HG02571 (cell line): Measurements from ENCODE around the gene CDX1.

ENCODE experiments used
- ATAC-seq: cut with Tn5 transposase; IDR thresholded peaks from one replicate; pipeline ENCODE4 v1.9.1; 2021; ENCODE audit warnings: mild to moderate bottlenecking, moderate library complexity; ENCODE audit not compliant: unreplicated experiment

CDX1 gene

DNA sequence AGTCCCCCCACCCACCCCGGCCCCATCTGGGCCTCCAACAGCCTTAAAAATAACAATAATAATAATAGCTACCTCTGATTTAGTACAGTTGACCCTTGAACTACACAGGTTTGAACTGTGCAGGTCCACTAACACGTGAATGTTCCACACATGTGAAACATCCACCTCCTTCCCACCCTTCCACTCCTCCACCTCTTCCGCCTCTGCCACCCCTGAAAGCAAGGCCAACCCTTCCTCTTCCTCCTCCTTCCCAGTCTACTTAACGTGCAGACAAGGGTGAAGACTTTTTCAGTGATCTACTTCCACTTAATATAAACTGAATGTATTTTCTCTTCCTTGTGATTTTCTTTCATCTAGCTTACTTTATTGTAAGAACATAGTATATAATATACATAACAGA is 21.7 kb upstream of the CDX1 start:
- ATAC-seq: no peak

DNA sequence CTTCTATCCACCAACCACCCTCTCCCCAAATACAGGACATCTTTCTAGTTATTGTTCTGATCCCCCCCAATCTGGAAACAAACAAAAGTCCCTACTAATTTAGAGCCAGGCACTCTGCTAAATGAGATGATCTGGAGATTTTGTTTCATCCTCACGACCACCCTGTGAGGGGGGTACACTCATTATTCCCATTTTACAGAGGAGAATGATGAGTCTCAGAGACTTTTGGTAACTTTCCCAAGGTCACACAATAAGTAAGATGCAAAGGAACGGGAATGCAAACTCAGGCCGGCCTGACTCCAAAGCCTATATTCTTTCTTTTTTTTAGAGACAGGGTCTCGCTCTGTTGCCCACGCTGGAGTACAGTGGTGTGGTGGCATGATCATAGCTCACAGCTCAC is 20.3 kb upstream of the CDX1 start:
- ATAC-seq: no peak

DNA sequence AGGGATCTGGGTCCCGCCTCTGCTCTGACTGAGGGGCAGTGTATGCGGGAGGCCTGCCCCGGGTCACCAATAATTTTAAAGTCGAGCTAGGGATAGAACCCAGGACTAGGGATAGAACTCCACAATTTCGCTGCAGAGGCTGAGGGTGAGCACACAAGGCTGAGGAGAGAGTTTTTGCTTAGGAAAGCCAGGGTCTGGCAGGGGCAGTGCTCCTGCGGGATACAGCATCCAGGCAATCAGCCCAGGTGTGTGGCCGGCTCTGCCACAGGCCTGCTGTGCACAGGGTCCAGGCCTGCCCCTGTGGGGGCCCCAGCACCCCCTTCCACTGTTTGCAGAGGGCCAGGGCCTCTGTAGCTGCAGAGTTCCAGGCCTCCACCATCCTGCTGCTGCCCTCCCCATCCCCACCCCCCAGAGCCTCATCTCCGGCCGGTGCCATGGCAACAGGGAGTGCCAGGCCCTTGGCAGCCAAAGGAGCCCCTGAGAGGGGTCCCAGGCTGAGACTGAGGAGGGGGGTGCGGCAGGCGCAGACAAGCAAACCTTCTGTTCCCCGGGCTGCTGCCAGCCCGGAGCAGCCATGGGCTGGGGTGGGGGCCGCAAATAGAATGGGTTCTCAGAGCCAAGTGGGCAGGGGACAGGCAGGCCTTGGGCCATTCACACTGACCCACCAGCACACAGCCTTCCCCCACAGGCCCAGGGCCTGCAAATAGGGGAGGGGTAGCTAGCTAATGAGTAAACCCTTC is 19.5 kb upstream of the CDX1 start:
- ATAC-seq: no peak

DNA sequence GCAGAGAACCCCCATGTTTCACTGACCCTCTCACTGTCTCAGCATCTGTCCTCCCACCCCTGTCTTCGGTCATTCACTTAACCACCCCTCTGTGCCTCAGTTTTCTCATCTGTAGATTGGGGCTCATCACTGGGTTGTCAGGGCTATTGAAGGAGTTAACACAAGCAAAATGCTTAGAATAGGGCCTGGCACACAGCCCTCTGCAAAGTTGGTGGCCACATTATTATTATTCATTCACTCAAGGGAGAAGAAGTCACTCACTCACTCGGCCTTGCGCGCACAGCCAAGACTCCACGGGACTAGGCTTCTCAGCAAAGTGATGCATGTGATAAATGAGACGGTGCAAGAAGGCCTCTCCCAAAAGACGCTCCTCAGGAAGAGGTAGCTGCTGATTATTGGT is 18.9 kb upstream of the CDX1 start:
- no peak for ATAC-seq

DNA sequence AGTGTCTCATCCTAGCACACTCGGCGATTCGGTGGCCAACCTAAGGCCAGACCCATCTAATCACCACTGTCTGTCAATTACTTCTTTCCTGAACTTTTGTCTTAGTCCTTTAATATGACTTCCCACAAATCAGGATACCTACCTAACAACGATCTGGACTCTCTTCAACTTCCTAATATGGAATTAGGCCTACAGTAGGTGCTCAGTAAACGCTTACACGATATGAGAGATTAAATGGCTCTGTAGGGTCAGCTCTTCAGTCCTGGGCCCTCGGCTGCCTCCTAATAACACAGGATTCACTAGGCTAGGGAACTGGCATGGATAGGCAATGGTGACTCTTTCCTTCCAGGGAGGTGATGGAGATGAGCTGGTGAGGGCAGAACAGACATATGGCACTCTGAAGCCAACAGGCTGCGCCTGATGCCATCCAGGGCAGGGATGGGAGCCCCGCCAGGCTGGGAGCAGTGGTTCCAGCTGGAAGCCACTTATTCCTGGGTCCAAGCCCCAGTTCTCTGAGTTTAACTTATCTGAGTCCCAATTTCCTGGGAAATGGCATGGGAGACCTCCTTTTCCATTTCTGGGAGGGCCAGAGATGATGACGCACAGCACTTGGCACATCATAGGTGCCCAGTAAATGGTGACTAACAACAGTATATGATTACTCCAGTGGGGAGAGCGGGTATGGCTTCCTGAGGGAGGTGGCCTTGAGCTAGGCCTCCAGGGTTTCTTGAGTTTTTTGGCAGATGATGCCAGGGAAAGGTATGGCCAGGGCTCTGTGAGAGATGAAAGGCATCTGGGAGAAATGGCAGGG is 18.3 kb upstream of the CDX1 start:
- no peak for ATAC-seq

DNA sequence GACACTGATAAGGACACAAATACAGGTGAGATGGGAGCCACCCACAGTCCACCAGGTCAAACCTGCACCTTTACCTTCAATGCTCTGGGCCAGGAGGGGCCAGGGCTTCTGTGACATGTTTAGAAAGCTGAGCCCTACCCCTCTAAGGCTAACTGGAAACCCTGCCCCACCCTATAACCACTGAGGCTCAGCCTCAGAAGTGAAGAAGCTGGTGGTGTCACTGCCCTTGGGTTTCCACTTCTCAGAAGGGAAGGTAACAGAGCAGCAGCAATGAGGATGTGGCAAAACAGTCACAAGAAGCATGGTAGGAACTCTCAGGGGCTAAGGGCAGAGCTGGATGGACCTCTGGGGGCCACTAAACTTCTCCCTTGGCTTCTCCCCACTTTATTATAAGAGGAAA is 17.0 kb upstream of the CDX1 start:
- ATAC-seq: no peak

DNA sequence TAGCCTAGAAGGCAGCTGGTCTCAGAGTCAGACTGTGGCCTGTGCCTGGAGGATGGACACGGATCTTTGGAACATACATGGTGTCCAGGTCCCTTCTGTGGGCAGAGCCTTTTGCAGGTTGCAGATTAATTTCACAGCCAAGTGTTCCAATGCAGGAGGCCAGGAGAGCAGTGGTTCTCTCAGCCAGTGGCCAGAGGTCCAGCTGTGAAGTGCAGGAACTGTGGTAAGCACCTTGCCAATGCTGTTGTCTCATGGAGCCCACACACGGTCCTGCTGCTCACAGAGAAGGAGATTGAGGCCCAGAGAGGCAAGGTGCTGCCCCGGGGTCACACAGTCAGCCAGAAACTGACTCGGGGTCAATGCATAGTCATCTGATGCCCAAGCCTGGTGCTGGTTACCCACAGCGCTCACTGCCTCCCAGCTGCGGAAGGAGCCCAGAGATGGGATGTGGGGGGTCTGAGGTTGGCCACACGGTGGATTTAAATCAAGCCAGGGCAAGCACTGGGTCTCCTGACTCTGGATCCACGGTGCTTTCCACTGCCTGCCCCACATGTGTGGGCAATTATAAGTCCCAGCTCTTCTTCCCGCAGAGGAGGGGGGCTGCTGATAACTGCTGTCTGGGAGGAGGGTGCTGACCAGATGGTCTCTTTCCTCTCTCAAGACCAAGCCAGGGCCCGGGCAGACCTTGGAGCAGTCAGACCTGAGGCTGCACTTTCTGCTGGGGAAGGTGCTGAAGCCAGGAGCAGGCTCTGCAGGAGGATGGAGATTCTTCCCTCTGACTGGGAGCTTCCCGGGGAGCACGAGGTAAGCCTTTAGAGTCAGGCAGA is 13.7 kb upstream of the CDX1 start:
- no peak for ATAC-seq

DNA sequence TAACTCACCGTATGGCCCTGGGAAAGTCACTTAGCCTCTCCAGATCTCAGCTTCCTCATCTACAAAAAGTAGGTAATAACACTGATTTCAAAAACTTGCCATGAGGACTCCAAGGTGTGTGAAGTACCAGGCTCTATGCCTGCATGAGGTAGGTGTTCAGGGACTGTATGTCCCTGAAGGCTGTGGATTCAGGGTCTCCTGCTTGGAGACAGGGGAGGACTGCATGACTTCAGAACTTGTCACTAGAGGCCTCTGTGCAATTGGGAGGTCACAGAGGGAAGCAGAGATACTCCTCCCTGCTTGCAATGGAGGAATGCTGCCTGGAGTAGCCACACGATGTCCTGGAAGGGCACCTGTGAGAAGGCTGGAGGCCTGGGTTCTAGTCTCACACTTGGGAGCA is 13.1 kb upstream of the CDX1 start:
- no peak for ATAC-seq

DNA sequence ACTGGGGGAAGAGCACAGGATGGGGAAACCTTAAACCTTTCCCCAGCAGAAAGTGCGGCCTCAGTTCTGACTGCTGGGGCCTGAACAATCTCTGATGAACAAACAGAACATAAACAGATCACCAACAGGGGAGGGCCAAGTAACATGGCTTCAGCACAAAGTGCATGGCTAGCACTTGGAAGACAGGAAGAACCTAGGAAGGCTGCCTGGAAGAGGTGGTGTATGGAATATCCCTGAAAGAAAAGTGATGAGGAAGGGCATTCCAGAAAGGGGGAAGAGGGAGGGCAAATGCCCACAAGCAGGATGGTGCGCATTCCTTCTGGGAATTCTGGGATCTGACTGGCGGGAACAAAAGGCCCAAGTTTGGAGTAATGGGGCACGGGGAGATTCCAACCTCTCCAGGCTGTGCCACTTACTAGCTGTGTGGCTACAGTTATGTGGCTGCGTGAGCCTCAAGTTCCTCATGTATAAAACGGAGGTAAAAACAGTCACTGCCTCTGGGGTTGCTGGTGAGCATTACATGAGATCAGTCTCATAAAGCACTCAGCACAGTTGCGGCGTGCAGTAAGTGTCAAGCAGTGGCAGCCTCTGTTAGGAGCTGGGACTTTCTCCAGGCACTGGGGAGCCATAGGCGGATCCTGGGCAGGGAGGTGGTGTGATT is 12.5 kb upstream of the CDX1 start:
- no peak for ATAC-seq

DNA sequence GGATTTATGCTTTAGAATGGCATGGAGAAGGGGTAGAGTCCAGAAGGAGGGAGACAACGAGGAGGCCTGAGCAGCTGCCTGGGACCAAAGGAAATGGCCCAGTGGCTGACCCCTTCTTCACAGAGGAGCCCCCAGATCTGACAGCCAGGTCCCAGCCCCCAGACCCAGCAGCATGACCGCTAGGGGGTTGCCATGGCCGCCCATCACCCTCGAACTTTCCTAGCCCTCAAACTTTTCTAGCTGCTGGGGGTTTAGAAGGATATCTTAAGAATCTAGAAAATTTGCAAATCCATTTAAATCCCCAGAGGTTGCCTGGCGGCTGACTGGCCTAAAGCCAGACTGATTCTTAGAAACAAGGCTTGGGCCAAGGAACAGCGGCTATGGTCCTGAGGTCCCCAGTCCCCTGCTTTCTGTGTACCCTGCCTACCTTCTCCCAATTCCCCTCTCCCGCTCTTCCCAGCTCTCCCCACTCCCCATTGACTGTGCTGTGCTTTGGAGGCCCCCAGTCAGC is 11.9 kb upstream of the CDX1 start:
- no peak for ATAC-seq

DNA sequence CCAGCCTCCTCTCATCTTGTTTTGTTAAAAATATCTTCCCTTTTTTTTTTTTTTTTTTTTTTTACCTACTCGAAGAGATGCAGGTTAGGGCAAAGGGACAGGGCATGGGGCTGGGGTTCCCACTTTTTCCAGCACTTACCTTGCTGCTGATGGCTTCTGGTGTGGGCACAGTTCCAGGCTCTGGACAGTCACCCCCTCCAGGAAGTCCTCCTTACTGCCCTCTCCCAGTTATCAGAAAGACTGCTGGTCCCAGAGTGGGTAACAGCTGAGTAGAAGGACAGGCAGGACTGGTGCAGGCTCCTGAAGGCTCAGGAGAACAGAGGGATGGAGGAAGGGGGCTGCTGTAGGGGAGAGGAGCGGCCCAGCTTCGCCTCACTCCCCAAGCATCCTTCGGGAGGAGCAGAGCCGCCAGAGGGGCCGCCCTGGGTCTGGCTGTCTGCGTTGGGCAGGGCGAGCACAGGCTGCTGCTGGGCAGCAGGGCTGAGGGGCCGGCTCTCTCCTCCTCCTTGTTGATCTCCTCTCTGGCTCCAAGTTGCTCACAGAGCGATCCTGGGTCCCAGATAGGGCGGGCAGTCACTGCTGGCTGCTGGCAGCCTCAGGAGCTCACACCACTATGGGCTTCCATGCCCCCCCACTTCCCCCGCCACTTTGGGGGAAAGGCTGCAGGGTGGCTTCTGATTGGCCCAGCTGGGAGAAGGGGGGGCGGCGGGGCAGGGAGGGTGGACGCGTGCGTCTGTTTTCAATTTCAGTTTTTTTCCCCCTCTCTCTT is 11.1 kb upstream of the CDX1 start, which contains the start of gene PDGFRB:
TSS of gene PDGFRB (minus strand) at position 588 of the 769 bp plus-strand sequence. CDS start 18,798 bp downstream, outside the sequence.
- ATAC-seq: no peak

DNA sequence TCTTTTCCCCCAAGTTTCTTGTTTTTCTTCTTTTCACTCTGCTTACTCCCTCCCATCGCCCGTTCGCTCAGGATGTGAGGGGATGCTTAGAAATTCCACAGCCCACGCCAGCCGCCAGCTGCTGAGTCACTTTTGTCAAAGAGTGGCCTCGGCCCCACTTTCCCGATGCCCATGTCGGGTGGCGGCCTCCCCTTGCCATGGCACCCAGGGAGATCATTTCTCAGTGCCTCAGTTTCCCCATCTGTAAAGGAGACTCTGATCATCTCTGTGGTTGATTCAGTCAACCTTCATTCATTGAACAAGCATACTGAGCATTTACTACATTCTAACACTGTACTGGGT is 10.6 kb upstream of the CDX1 start:
- no peak for ATAC-seq

DNA sequence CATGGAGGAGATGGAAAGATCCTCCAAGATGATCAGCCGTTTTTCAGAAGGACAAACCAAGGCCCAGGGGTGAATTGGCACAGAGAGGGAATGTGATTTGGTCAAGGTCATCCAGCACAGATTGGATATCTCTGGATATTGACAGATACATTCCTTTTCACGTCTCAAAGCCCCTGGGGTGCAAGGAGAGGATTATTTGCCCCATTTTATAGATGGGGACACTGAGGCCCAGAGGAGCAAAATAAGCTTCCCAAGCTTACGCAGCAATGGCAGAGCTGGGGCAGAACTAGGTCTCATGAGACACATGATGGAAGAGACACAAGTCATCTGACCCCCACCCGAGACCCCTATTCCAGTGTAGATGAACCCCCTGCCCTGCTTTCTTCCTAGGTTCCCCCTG is 10.0 kb upstream of the CDX1 start:
- ATAC-seq: no peak

DNA sequence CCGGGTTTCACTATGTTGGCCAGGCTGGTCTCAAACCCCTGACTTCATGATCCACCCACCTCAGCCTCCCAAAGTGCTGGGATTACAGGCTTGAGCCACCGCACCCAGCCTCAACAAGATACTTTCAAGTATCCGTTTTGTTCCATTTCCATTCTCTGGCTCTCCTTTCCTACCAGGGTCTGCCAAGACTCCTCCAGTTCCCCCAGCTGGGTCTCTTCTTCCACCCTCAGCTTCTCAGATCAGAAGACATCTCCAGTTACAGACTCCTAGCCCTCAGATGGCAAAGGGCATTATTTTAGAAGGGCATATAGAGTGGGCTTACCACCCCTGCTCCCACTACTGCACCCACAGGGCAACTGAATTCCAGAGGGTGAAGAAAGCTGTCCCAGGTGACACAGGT is 9.4 kb upstream of the CDX1 start:
- ATAC-seq: no peak

DNA sequence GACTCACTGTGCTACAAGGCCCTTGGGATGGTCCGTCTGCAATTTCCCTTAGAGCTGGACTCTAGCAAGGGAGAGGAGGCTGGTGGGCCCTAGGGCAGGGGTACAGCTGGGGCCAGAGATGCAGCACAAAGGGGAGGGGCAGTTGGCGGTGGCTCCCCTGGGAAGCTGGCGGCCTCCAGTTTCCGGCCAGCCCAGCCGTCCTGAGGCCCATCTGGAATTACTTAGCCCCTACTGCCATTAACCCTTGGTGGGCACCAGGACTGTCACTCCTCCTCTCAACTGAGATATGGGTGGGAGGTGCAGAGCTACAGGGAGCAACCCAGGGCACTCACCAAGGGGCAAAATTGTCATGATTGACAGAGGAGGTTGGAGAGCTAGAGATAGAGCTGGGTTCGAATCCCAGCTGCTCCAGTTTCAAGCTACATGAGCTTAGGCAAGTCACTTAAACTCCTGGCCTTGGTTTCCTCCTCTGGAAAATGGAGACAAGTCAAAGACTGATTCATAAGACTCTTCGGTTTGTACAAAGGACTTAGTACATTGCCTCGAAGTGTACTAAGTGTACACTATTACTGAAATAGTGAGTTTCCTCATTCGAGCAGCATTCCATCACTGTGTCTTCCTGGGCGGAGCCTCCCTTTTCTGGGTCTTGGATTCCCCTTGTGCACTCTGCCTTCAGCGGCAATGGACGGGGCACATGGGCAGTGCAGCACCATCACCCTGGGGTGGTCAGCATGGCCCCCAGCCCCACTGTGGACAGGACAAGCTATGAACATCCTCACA is 8.2 kb upstream of the CDX1 start:
- no peak for ATAC-seq

DNA sequence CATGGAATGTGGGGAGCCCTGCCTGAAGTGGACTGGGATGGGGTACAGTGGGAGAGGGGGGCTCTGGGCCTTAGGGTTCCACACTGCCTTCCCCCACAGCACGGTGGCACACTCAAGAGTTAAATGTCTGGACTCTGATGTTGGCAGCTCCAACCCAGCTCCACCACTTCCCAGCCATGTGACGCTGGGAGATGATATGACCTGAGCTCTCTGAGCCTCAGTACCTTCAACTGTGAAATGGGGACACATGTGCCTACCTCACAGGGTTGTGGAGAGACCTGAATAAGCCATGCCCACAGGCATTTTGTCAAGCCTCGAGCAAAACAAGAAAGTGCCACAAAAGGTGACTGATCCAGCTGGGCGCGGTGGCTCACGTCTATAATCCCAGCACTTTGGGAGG is 7.5 kb upstream of the CDX1 start:
- ATAC-seq: no peak

DNA sequence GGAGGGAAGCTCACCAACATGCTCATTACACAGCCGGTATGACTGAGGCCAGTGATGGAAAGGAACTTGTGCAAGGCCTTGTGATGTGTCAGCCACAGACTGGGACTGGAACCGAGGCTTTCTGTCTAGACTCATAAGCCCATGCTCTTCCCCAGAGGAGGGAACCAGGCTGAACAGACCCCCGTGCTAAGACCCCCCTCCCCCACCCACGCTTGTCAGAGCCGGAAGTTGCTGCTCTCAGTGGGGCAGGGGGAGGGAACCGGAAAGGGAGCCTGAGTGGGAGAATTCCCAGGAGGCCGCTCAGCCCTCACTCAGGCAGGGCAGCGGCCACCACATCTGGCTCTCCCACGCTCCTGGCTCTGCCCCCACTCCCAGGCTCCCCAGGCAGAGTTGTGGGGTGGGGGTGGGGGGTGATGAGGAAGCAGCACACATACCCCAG is 6.8 kb upstream of the CDX1 start:
- ATAC-seq: no peak

DNA sequence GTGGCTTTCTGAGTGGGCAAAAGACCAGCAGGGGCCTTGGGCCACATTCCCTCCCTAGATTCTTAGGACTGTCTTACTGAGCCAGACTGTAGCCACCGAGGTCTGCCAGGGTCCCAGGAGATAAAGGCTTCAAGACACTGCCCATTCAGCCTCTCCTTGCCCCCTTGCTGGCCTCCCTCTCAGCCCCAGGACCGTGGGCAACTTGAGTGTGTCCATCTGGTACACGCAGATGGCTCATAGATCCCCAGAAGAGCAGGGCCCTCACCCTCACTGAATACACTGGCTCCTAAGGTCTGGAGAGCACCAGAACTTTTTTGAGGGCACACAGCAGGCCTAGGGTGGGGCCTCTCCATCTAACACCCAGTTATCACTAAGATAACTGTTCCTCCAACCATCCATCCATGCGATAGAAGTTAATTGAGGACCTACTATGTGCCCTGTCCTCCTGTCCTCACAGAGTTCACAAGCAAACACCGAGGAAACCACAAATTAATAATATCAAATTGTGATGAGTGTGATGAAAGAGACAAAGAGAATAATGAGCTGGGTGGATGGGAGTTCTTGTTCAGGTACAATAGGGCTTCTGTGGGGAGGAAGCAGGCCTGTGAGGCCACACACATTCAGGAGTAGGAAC is 6.0 kb upstream of the CDX1 start:
- no peak for ATAC-seq
